Measurements from ENCODE around the gene GBF1.

DNA sequence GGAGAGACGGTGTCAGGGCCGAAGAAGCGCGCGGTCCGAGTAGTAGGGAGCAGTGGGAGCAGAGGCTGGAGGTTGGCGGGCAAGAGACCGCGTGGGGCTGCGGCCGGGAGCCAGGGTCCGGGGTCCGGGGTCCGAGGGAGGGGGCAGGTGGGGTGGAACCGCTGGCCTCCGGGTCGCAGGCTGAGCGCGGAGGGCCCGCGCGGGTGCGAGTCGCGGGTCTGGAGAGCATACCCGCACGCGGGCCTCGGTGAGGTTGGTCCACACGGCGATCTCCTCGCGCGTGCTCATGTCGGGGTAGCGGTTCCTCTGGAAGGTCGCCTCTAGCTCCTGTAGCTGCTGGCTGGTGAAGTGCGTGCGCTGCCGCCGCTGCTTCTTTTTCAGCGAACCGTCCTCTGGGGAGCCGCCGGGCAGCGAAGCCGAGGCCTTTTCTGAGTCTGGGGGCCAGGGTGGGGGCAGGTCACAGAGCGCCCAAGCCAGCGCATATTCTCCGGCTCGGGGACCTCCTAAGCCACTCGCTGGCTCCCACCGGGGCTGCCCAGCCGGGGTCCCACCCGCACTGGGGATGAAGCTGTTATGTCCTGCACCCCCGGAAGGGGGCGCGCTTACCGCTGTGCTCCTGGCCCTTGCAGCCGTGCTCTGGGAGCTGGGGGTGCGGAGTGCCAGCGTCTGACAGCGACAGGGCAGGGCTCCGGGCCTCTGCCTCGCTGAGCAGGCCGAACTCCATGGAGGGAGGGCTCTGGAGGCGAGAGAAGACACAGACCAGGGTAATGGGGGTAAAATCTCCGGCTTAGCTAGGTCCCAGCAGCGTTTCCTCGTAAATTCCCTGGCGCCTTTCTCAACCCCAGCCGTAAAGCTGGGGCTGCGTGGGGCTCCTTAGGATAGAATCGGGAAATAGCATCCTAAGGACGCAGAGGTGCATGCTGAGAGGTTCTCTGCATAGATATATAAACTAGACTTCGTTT is 13.7 kb upstream of the GBF1 start:
- TF ChIP-seq, protein P1, sequence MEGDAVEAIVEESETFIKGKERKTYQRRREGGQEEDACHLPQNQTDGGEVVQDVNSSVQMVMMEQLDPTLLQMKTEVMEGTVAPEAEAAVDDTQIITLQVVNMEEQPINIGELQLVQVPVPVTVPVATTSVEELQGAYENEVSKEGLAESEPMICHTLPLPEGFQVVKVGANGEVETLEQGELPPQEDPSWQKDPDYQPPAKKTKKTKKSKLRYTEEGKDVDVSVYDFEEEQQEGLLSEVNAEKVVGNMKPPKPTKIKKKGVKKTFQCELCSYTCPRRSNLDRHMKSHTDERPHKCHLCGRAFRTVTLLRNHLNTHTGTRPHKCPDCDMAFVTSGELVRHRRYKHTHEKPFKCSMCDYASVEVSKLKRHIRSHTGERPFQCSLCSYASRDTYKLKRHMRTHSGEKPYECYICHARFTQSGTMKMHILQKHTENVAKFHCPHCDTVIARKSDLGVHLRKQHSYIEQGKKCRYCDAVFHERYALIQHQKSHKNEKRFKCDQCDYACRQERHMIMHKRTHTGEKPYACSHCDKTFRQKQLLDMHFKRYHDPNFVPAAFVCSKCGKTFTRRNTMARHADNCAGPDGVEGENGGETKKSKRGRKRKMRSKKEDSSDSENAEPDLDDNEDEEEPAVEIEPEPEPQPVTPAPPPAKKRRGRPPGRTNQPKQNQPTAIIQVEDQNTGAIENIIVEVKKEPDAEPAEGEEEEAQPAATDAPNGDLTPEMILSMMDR (IDR thresholded peaks at IDR 0.05; ENCODE audit: low read depth, low read length, missing input control): peak; percentile 63
- TF ChIP-seq JUND (IDR thresholded peaks at IDR 0.05): no peak
- TF ChIP-seq, protein P2, sequence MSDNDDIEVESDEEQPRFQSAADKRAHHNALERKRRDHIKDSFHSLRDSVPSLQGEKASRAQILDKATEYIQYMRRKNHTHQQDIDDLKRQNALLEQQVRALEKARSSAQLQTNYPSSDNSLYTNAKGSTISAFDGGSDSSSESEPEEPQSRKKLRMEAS (IDR thresholded peaks at IDR 0.05): no peak
- no peak for TF ChIP-seq FOXA2 (IDR thresholded peaks at IDR 0.05)
- TF ChIP-seq ATF3 (IDR thresholded peaks at IDR 0.05): no peak
- no peak for TF ChIP-seq FOXA1 (IDR thresholded peaks at IDR 0.05)
- TF ChIP-seq, protein P3, sequence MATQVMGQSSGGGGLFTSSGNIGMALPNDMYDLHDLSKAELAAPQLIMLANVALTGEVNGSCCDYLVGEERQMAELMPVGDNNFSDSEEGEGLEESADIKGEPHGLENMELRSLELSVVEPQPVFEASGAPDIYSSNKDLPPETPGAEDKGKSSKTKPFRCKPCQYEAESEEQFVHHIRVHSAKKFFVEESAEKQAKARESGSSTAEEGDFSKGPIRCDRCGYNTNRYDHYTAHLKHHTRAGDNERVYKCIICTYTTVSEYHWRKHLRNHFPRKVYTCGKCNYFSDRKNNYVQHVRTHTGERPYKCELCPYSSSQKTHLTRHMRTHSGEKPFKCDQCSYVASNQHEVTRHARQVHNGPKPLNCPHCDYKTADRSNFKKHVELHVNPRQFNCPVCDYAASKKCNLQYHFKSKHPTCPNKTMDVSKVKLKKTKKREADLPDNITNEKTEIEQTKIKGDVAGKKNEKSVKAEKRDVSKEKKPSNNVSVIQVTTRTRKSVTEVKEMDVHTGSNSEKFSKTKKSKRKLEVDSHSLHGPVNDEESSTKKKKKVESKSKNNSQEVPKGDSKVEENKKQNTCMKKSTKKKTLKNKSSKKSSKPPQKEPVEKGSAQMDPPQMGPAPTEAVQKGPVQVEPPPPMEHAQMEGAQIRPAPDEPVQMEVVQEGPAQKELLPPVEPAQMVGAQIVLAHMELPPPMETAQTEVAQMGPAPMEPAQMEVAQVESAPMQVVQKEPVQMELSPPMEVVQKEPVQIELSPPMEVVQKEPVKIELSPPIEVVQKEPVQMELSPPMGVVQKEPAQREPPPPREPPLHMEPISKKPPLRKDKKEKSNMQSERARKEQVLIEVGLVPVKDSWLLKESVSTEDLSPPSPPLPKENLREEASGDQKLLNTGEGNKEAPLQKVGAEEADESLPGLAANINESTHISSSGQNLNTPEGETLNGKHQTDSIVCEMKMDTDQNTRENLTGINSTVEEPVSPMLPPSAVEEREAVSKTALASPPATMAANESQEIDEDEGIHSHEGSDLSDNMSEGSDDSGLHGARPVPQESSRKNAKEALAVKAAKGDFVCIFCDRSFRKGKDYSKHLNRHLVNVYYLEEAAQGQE (IDR thresholded peaks at IDR 0.05): no peak
- no peak for TF ChIP-seq GABPA (IDR thresholded peaks at IDR 0.05 in 1 of 2, conservative IDR thresholded peaks at IDR 0.05 in 1 of 2)
- no peak for TF ChIP-seq TAF1 (conservative IDR thresholded peaks at IDR 0.05)
- TF ChIP-seq YY1 (IDR thresholded peaks at IDR 0.05): no peak
- TF ChIP-seq RXRA (IDR thresholded peaks at IDR 0.05): no peak
- TF ChIP-seq RAD21 (IDR thresholded peaks at IDR 0.05): peak; percentile 72 to 89
